SU-DHL-6 (cell line): ENCODE data around the gene WFIKKN2.

Experiments used
- H2AFZ ChIP-seq: fragments of 200-600 bp; sonication (generic); 2 replicates; pipeline ENCODE4 v1.6.1; 2014; ENCODE audit warnings: low read depth, mild to moderate bottlenecking, moderate library complexity, mixed read lengths, antibody characterized with exemption, low read length; ENCODE audit not compliant: severe bottlenecking
- H3F3A ChIP-seq: fragments of 200-600 bp; shearing (Covaris generic); 2 replicates; pipeline ENCODE4 v1.6.0; 2016; ENCODE audit warnings: antibody characterized with exemption, mild to moderate bottlenecking; ENCODE audit not compliant: insufficient read depth
- H3K27ac ChIP-seq: fragments of 200-600 bp; sonication (generic); 2 replicates; pipeline ENCODE4 v1.5.1; 2016; ENCODE audit warnings: low read depth, mild to moderate bottlenecking, low read length, moderate library complexity, mixed read lengths
- H3K27me3 ChIP-seq: fragments of 200-600 bp; sonication (generic), shearing (Covaris generic); 2 replicates; pipeline ENCODE4 v1.6.0; 2014; ENCODE audit warnings: mild to moderate bottlenecking, low read length
- H3K36me3 ChIP-seq: fragments of 200-600 bp; sonication (generic); 2 replicates; pipeline ENCODE4 v1.6.1; 2014; ENCODE audit warnings: mild to moderate bottlenecking, low read length, mixed read lengths
- H3K4me2 ChIP-seq: fragments of 300-600, 200-600 bp; shearing (Covaris generic), sonication (generic); 2 replicates; pipeline ENCODE4 v1.6.0; 2014; ENCODE audit warnings: low read length, low read depth, mild to moderate bottlenecking; ENCODE audit not compliant: poor library complexity, severe bottlenecking
- H3K4me3 ChIP-seq: fragments of 200-600 bp; sonication (generic); 2 replicates; pipeline ENCODE4 v1.5.1; 2014; ENCODE audit warnings: antibody characterized with exemption, low read length, mild to moderate bottlenecking, mixed read lengths; ENCODE audit not compliant: insufficient read depth, poor library complexity, severe bottlenecking
- H3K79me2 ChIP-seq: fragments of 200-600 bp; sonication (generic); 2 replicates; pipeline ENCODE4 v1.6.1; 2014; ENCODE audit warnings: mild to moderate bottlenecking, low read length, moderate library complexity; ENCODE audit not compliant: insufficient read depth
- H3K9ac ChIP-seq: fragments of 200-600 bp; sonication (generic); 2 replicates; pipeline ENCODE4 v1.7.0; 2014; ENCODE audit warnings: mild to moderate bottlenecking, low read length
- H3K9me2 ChIP-seq: fragments of 200-600 bp; sonication (generic); replicated peaks from 2 replicates; pipeline ENCODE4 v1.6.1; 2014; ENCODE audit warnings: low read length; ENCODE audit not compliant: insufficient read depth
- H3K9me3 ChIP-seq: fragments of 200-600 bp; sonication (generic); 2 replicates; pipeline ENCODE4 v1.6.1; 2014; ENCODE audit warnings: low read length, mixed read lengths; ENCODE audit not compliant: insufficient read depth
- H4K20me1 ChIP-seq: fragments of 200-600 bp; sonication (generic); 2 replicates; pipeline ENCODE4 v1.6.1; 2014; ENCODE audit warnings: low read depth, mild to moderate bottlenecking, antibody characterized with exemption, low read length, moderate library complexity, mixed read lengths
- EZH2phosphoT487 ChIP-seq: fragments of 200-600 bp; sonication (generic), shearing (Covaris generic); conservative IDR thresholded peaks from 2 replicates; pipeline ENCODE4 v1.6.1; 2018; ENCODE audit warnings: mild to moderate bottlenecking, antibody characterized with exemption, low read length, moderate library complexity, mixed read lengths
- TF ChIP-seq, protein P1 (sequence below): fragments of 200-600 bp; sonication (generic); IDR thresholded peaks from one replicate; pipeline ENCODE4 v1.5.1; 2017; ENCODE audit warnings: antibody characterized with exemption, mild to moderate bottlenecking, low read length, moderate library complexity; ENCODE audit not compliant: insufficient read depth, poor library complexity, severe bottlenecking

WFIKKN2 gene, protein sequence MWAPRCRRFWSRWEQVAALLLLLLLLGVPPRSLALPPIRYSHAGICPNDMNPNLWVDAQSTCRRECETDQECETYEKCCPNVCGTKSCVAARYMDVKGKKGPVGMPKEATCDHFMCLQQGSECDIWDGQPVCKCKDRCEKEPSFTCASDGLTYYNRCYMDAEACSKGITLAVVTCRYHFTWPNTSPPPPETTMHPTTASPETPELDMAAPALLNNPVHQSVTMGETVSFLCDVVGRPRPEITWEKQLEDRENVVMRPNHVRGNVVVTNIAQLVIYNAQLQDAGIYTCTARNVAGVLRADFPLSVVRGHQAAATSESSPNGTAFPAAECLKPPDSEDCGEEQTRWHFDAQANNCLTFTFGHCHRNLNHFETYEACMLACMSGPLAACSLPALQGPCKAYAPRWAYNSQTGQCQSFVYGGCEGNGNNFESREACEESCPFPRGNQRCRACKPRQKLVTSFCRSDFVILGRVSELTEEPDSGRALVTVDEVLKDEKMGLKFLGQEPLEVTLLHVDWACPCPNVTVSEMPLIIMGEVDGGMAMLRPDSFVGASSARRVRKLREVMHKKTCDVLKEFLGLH

DNA sequence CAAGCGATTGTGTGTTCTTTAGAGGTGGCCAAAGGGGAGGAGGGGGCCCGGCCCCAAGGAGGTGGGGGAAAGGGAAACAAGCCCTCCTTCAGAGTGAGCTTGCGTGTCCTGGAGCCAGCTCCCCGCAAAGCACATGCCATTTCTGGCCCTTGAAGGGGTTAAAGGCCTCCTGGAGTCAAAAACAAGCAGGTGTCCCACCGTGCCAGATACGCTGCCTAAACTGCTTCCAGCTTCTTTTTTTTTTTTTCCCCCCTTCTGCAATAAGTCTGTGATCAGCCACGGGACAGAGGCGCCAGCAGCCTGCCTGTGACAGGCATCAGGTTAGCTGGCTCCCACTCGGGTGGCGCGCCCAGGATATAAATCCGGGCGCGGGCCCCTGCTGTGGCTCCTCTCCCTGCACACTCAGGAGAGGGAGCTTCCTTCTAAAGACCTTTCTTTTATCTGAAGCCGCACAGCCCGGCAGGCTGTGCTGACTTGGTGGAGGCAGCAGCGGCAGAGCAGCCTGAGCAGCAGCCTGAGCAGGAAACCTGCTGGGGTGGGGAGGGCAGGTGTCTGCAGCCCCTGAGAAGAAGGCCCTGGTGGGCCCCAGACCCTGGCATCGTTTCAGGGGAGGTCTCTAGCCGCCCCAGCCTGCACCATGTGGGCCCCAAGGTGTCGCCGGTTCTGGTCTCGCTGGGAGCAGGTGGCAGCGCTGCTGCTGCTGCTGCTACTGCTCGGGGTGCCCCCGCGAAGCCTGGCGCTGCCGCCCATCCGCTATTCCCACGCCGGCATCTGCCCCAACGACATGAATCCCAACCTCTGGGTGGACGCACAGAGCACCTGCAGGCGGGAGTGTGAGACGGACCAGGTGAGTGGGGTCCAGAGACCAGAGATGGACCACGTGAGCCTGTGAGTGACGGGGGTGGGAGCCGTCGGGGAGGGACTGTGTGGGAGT is at the start of gene WFIKKN2:
Gene WFIKKN2 (plus strand): TSS at position 286 of the 934 bp plus-strand sequence. CDS start 352 bp downstream, at position 638.
- no peak within 1 kb of the TSS for H3K4me2 ChIP-seq
- no peaks in the 10 kb centered on the region for H3K79me2 ChIP-seq
- H3K9me3 ChIP-seq: no peaks in the 10 kb centered on the region
- H4K20me1 ChIP-seq: no peaks in the 10 kb centered on the region
- no peaks in the 10 kb centered on the region for H3K36me3 ChIP-seq
- TF ChIP-seq, protein P1, sequence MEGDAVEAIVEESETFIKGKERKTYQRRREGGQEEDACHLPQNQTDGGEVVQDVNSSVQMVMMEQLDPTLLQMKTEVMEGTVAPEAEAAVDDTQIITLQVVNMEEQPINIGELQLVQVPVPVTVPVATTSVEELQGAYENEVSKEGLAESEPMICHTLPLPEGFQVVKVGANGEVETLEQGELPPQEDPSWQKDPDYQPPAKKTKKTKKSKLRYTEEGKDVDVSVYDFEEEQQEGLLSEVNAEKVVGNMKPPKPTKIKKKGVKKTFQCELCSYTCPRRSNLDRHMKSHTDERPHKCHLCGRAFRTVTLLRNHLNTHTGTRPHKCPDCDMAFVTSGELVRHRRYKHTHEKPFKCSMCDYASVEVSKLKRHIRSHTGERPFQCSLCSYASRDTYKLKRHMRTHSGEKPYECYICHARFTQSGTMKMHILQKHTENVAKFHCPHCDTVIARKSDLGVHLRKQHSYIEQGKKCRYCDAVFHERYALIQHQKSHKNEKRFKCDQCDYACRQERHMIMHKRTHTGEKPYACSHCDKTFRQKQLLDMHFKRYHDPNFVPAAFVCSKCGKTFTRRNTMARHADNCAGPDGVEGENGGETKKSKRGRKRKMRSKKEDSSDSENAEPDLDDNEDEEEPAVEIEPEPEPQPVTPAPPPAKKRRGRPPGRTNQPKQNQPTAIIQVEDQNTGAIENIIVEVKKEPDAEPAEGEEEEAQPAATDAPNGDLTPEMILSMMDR: no peak
- TF ChIP-seq EZH2phosphoT487: no peak
- no peak within 1 kb of the TSS for H2AFZ ChIP-seq
- no peak within 1 kb of the TSS for H3K4me3 ChIP-seq
- H3K27ac ChIP-seq: no peak within 1 kb of the TSS
- no peaks in the 10 kb centered on the region for H3K27me3 ChIP-seq
- H3K9ac ChIP-seq: no peak within 1 kb of the TSS
- H3F3A ChIP-seq: no peaks in the 10 kb centered on the region
- no peaks in the 10 kb centered on the region for H3K9me2 ChIP-seq

DNA sequence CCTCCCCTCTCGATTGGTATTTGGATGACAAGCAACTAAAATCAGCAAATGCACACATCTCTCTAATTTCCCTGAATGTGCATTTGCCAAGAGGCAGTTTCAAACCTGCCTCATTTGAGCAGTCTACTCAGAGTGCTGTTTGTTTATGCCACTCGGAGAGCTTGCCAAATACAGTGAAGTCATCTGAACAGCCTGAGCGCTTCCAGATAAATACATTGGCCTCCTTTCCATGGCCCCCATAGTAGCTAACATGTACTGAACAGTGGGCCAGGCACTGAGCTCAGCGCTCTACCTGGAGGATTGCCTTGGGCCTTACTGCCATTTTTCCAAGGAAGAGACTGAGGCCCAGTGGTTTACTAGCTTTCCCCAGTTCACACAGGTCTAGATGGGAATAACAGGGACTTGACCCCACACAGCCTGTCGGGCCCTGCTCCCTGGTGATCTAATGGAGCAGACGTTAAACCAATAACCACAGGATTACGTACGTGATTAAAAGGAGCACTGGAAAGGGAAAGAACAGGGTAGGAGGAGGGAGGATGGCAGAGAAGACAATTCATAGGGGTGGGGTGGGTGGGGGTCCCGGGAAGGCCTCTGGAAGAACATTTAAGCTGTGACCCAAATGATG is 49.3 kb upstream of the WFIKKN2 start:
- H3F3A ChIP-seq: no peaks in the 10 kb centered on the region
- H3K9me2 ChIP-seq: no peaks in the 10 kb centered on the region
- H3K27me3 ChIP-seq: no peaks in the 10 kb centered on the region
- H3K4me3 ChIP-seq: no peak overlapping the region
- no peaks in the 10 kb centered on the region for H3K36me3 ChIP-seq
- H3K27ac ChIP-seq: no peak overlapping the region
- no peaks in the 10 kb centered on the region for H3K79me2 ChIP-seq
- no peak overlapping the region for H3K4me2 ChIP-seq
- TF ChIP-seq EZH2phosphoT487: no peak
- TF ChIP-seq, protein P1: no peak
- H2AFZ ChIP-seq: no peak overlapping the region
- H4K20me1 ChIP-seq: no peaks in the 10 kb centered on the region
- no peaks in the 10 kb centered on the region for H3K9me3 ChIP-seq
- no peak overlapping the region for H3K9ac ChIP-seq

DNA sequence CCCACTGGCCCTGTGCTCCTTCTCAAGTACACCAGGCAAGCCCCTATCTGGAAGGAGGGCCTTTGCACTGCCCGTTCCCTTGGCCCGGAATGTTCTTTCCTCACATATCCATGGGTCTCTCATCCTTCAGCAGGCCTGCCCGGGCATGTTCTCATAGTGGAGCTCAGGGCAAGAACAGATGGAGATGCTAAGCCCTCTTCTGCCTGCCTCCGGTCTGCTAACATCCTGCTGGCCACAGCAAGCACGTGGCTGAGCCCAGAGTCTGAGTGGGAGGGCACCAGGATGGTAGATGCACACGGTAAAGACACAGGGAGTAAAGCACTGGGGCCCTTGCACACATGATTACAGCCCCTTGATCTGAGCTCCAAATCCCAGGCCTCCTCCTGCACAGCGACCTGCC is 48.3 kb upstream of the WFIKKN2 start:
- Histone ChIP-seq H3K4me3 (no peak overlapping the region), H3K36me3 (no peaks in the 10 kb centered on the region), H4K20me1 (no peaks in the 10 kb centered on the region), H3K9me2 (no peaks in the 10 kb centered on the region), H3K27me3 (no peaks in the 10 kb centered on the region), H3K9me3 (no peaks in the 10 kb centered on the region), H2AFZ (no peak overlapping the region), H3K27ac (no peak overlapping the region), H3F3A (no peaks in the 10 kb centered on the region), H3K79me2 (no peaks in the 10 kb centered on the region), H3K9ac (no peak overlapping the region), H3K4me2 (no peak overlapping the region)
- TF ChIP-seq, protein P1: no peak
- TF ChIP-seq EZH2phosphoT487: no peak
